Natural killer cell treated with Interleukin-12 subunit alpha and Interleukin-12 subunit beta and Interleukin-15 and Interleukin-18, amount 100 ng/mL, for 72 hours (primary cell): Measurements from ENCODE around the gene DPEP3. TPM values are rescaled to one million over a fixed set of nuclear protein-coding genes. Genes with fewer than 3 reads are reported as not detected.

Experiments used
- ATAC-seq, 2 donors: fragments of 150-1000 bp; cut with Tn5 transposase in 1 of 2; sonication (Bioruptor Pico), chemical (Tn5 transposase) in 1 of 2; 2 replicates each; pipeline ENCODE4 v1.10.0; 2021
- DNase-seq: peaks from one replicate; pipeline ENCODE4 v3.0.0; 2022; ENCODE audit warnings: low spot score
- H3K27ac Mint-ChIP-seq, 2 donors: 1 replicate in 1 of 2; 2 replicates in 1 of 2; pipeline ENCODE4 v1.8.0; 2022; ENCODE audit warnings: mixed read lengths in 2 of 2, mild to moderate bottlenecking in 1 of 2, moderate library complexity in 1 of 2
- H3K27me3 Mint-ChIP-seq, 2 donors: 1 replicate in 1 of 2; 2 replicates in 1 of 2; pipeline ENCODE4 v1.8.0; 2022; ENCODE audit warnings: mixed read lengths in 2 of 2
- H3K36me3 Mint-ChIP-seq: one replicate; pipeline ENCODE4 v1.8.0; 2022; ENCODE audit warnings: mixed read lengths
- H3K4me1 Mint-ChIP-seq, 2 donors: 1 replicate in 1 of 2; 2 replicates in 1 of 2; pipeline ENCODE4 v1.8.0; 2022; ENCODE audit warnings: low read depth in 2 of 2, mixed read lengths in 2 of 2, mild to moderate bottlenecking in 1 of 2
- H3K4me3 Mint-ChIP-seq: one replicate; pipeline ENCODE4 v1.8.0; 2022; ENCODE audit warnings: mixed read lengths
- H3K9me3 Mint-ChIP-seq: 2 replicates; pipeline ENCODE4 v1.8.0; 2022; ENCODE audit warnings: mixed read lengths
- total RNA-seq, 2 donors: library from RNA; stranded (reverse); gene quantifications; one replicate each; pipeline ENCODE4 v1.2.3, GENCODE V29; 2022

Gene DPEP3
- total RNA-seq, 2 donors from 2014 or later = not detected

DNA sequence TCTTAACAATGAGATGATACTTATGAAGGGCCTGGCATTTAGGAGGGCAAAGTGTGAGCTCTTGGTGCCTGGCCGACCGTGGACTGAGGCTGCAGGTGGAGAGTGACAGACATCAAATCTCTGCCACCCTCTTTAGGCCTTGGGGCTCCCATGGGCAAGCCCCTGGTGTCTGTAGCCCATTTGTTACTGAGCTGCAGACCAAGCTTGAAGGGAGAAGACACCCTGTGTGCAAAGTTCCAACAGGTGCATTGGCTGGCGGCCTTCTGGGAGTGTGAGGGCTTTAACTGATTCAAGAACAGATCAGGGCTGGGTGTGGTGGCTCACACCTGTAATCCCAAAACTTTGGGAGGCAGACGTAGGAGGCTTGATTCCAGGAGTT lies 47.8 kb downstream of the DPEP3 start:
- H3K9me3 Mint-ChIP-seq = no peaks in the 10 kb centered on the region
- ATAC-seq = no peak
- H3K27me3 Mint-ChIP-seq = no peaks in the 10 kb centered on the region
- peaks cover 16% of the 10 kb centered on the region for H3K36me3 Mint-ChIP-seq
- H3K4me3 Mint-ChIP-seq = no peak overlapping the region
- no peak for DNase-seq
- H3K4me1 Mint-ChIP-seq = peaks cover 24 to 28% of the 10 kb centered on the region in 2 donors
- H3K27ac Mint-ChIP-seq = no peak overlapping the region

GRCh38 chr16:67931712-67932461 lies 48.4 kb downstream of the DPEP3 start, which contains the start of gene CTRL:
Gene CTRL (minus strand): TSS chr16:67931862. CDS start chr16:67931852, 10 bp downstream.
- no peaks in the 10 kb centered on the region for H3K9me3 Mint-ChIP-seq
- no peak within 1 kb of the TSS for H3K4me3 Mint-ChIP-seq
- H3K27me3 Mint-ChIP-seq = no peaks in the 10 kb centered on the region
- H3K4me1 Mint-ChIP-seq = peaks cover 19 to 22% of the 10 kb centered on the region in 2 donors
- DNase-seq (no peak), ATAC-seq (no peak)
- no peak within 1 kb of the TSS for H3K27ac Mint-ChIP-seq
- H3K36me3 Mint-ChIP-seq = peaks cover 15% of the 10 kb centered on the region

DNA sequence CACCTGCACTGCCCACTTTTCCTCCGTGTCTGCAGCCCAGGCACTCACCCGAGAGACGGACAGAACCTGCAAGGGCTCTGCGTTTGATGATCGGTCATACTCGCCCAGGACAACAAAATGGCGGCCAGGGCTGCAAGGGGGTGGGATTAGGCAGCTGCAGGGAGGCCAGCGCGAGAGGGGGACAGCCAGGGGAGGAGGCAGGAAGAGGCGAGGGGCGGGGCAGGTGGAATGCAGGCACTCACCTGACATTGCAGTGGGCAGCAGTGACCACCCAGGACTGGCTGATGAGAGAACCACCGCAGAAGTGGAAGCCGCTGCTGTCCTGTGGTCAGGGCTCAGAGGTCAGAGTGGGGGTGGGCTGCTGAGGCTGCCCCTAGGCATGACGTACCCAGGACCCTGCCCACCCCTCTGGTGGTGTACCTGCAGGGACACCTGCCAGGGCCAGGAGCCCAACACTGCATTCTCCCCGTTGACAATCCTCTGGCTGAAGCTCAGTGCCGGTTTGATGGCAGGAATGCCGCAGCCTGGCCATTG lies 49.6 kb downstream of the DPEP3 start:
- H3K9me3 Mint-ChIP-seq = no peaks in the 10 kb centered on the region
- H3K36me3 Mint-ChIP-seq = peaks cover 9% of the 10 kb centered on the region
- ATAC-seq (no peak), DNase-seq (no peak)
- no peaks in the 10 kb centered on the region for H3K27me3 Mint-ChIP-seq
- peaks cover 16 to 19% of the 10 kb centered on the region in 2 donors for H3K4me1 Mint-ChIP-seq
- H3K4me3 Mint-ChIP-seq = no peak overlapping the region
- H3K27ac Mint-ChIP-seq = no peak overlapping the region

DNA sequence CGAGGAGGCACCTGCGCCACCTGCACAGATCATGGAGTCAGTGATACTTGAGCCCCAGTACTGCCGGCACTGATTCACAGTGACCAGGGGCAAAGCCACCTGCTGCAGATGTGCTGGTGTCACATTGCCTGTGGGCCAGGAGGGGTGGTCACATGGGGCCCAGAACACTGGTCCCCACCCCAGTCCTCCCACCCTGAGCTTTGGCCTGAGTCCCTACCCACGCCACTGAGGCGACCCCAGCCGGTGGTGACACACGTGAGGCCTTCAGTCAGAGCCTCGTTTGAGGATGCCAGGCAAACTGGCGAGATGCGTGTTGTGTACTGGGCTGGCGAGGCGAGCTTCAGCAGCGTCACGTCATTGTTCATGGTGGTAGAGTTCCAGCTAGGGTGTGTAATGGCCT lies 50.1 kb downstream of the DPEP3 start:
- ATAC-seq = no peak
- Mint-ChIP-seq H3K9me3 (no peaks in the 10 kb centered on the region), H3K4me3 (no peak overlapping the region), H3K36me3 (peaks cover 3% of the 10 kb centered on the region), H3K27ac (no peak overlapping the region), H3K27me3 (no peaks in the 10 kb centered on the region), H3K4me1 (peaks cover 10 to 13% of the 10 kb centered on the region in 2 donors)
- DNase-seq = no peak

GRCh38 chr16:67928561-67929364 lies 51.5 kb downstream of the DPEP3 start:
- Mint-ChIP-seq H3K4me3 (no peak overlapping the region), H3K4me1 (peaks cover 1 to 9% of the 10 kb centered on the region in 2 donors), H3K27me3 (no peaks in the 10 kb centered on the region), H3K9me3 (no peaks in the 10 kb centered on the region), H3K27ac (no peak overlapping the region), H3K36me3 (no peaks in the 10 kb centered on the region)
- ATAC-seq (peak; percentile 71), DNase-seq (peak; percentile 77)

DNA sequence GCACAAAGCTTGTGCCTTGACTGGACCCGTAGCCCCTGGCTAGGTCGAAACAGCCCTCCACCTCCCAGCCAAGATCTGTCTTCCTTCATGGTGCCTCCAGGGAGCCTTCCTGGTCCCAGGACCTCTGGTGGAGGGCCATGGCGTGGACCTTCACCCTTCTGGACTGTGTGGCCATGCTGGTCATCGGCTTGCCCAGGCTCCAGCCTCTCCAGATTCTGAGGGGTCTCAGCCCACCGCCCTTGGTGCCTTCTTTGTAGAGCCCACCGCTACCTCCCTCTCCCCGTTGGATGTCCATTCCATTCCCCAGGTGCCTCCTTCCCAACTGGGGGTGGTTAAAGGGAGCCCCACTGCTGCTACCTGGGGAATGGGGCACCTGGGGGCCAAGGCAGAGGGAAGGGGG lies 52.2 kb downstream of the DPEP3 start:
- H3K27me3 Mint-ChIP-seq = no peaks in the 10 kb centered on the region
- H3K4me3 Mint-ChIP-seq = no peak overlapping the region
- no peaks in the 10 kb centered on the region for H3K9me3 Mint-ChIP-seq
- no peaks in the 10 kb centered on the region for H3K36me3 Mint-ChIP-seq
- no peak for ATAC-seq
- no peak overlapping the region for H3K27ac Mint-ChIP-seq
- peaks cover 0 to 9% of the 10 kb centered on the region in 2 donors for H3K4me1 Mint-ChIP-seq
- no peak for DNase-seq

DNA sequence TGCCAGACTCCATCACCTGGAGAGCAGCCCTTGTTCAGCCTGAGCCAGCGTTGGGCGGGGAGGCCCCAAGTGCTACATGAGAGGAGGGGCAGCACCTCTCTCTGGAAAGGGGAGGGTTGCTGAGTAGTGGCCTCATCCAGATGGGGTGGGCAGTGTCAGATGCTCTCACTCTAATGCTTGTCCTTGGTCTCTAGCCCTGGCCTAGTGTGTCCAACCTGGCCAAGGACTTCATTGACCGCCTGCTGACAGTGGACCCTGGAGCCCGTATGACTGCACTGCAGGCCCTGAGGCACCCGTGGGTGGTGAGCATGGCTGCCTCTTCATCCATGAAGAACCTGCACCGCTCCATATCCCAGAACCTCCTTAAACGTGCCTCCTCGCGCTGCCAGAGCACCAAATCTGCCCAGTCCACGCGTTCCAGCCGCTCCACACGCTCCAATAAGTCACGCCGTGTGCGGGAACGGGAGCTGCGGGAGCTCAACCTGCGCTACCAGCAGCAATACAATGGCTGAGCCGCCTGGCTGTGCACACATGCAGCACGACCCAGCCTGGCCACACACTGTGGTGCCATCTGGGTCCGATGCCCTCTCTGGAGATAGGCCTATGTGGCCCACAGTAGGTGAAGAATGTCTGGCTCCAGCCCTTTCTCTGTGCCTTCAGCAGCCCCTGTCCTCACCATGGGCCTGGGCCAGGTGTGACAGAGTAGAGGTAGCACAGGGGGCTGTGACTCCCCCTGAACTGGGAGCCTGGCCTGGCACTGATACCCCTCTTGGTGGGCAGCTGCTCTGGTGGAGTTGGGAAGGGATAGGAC lies 53.0 kb downstream of the DPEP3 start:
- Mint-ChIP-seq H3K4me1 (peaks cover 0 to 10% of the 10 kb centered on the region in 2 donors), H3K27me3 (no peaks in the 10 kb centered on the region), H3K4me3 (no peak overlapping the region), H3K9me3 (no peaks in the 10 kb centered on the region), H3K27ac (no peak overlapping the region), H3K36me3 (no peaks in the 10 kb centered on the region)
- no peak for ATAC-seq
- no peak for DNase-seq

GRCh38 chr16:67926181-67926750 lies 54.0 kb downstream of the DPEP3 start:
- no peaks in the 10 kb centered on the region for H3K27me3 Mint-ChIP-seq
- H3K36me3 Mint-ChIP-seq = no peaks in the 10 kb centered on the region
- peak overlapping the region in 1 of 2 donors; percentile 39 for H3K27ac Mint-ChIP-seq
- no peak for DNase-seq
- no peak for ATAC-seq
- H3K4me3 Mint-ChIP-seq = no peak overlapping the region
- no peaks in the 10 kb centered on the region for H3K9me3 Mint-ChIP-seq
- peaks cover 0 to 12% of the 10 kb centered on the region in 2 donors for H3K4me1 Mint-ChIP-seq

Other genes starting within 250 kb of the DPEP3 start
- gene RANBP10, start 173.9 kb downstream of the DPEP3 start, total RNA-seq = 10 to 100 TPM; 28.0 to 31.0 TPM
- gene TSNAXIP1, start 173.6 kb downstream of the DPEP3 start, total RNA-seq = 1 to 10 TPM in 1 of 2 donors, under 1 TPM in 1; 0.24 to 1.1 TPM
- gene THAP11, start 138.2 kb downstream of the DPEP3 start, total RNA-seq = 10 to 100 TPM; 30.5 to 45.9 TPM
- gene NUTF2, start 133.6 kb downstream of the DPEP3 start, total RNA-seq = 100 to 1,000 TPM; 114 to 124 TPM
- 10 to 100 TPM; 51.6 to 83.7 TPM for gene CENPT, start 132.8 kb downstream of the DPEP3 start, total RNA-seq
- gene EDC4, start 107.4 kb downstream of the DPEP3 start, total RNA-seq = 100 to 1,000 TPM; 100 to 151 TPM
- 1 to 10 TPM in 1 of 2 donors, not detected in 1; 1.2 TPM for gene NRN1L, start 95.6 kb downstream of the DPEP3 start, total RNA-seq
- gene PSKH1, start 87.2 kb downstream of the DPEP3 start, total RNA-seq = 10 to 100 TPM; 15.4 to 20.1 TPM
- 10 to 100 TPM in 1 of 2 donors, 1 to 10 TPM in 1; 8.4 to 15.6 TPM for gene CTRL, start 48.6 kb downstream of the DPEP3 start, total RNA-seq
- 100 to 1,000 TPM; 259 to 316 TPM for gene PSMB10, start 43.6 kb downstream of the DPEP3 start, total RNA-seq
- 10 to 100 TPM; 11.4 to 44.7 TPM for gene LCAT, start 36.4 kb downstream of the DPEP3 start, total RNA-seq
- gene SLC12A4, start 11.9 kb downstream of the DPEP3 start, total RNA-seq = 10 to 100 TPM; 32.9 to 84.4 TPM
- 1 to 10 TPM; 2.2 to 2.3 TPM for gene DPEP2, start 19.0 kb upstream of the DPEP3 start, total RNA-seq
- gene DPEP2NB, start 35.4 kb upstream of the DPEP3 start, total RNA-seq = not detected
- 10 to 100 TPM; 16.2 to 20.1 TPM for gene DDX28, start 42.7 kb upstream of the DPEP3 start, total RNA-seq
- gene DUS2, start 42.8 kb upstream of the DPEP3 start, total RNA-seq = 10 to 100 TPM; 23.3 to 43.5 TPM
- 100 to 1,000 TPM in 1 of 2 donors, 10 to 100 TPM in 1; 91.9 to 131 TPM for gene NFATC3, start 104.9 kb upstream of the DPEP3 start, total RNA-seq